Mesenchymal stem cell (in vitro differentiated cells and primary cell): ENCODE data around the gene STAB2.
A peak's percentile ranks its signal among the peaks of the same experiment; 100 is the strongest.

Experiments used
- DNase-seq: peaks from one replicate; pipeline ENCODE4 v3.0.0-alpha.2; 2013
- H2AFZ ChIP-seq: one replicate; pipeline ENCODE4 v1.6.1; 2013; ENCODE audit warnings: low read depth, mild to moderate bottlenecking, control low read depth, inconsistent platforms, low read length, moderate library complexity
- H2AK5ac ChIP-seq: 2 replicates; pipeline ENCODE4 v1.6.1; 2013; ENCODE audit warnings: low read length, moderate library complexity, mild to moderate bottlenecking, inconsistent platforms; ENCODE audit not compliant: severe bottlenecking
- H2BK120ac ChIP-seq: one replicate; pipeline ENCODE4 v1.6.1; 2013; ENCODE audit warnings: low read depth, mild to moderate bottlenecking, inconsistent platforms, low read length, moderate library complexity
- H2BK12ac ChIP-seq, 2 experiments: one replicate each; pipeline ENCODE4 v1.6.1; 2013; ENCODE audit warnings: inconsistent platforms in 2 of 2, low read length in 2 of 2, mild to moderate bottlenecking in 2 of 2, moderate library complexity in 2 of 2, control low read depth in 1 of 2
- H2BK15ac ChIP-seq: one replicate; pipeline ENCODE4 v1.6.1; 2013; ENCODE audit warnings: mild to moderate bottlenecking, low read depth, inconsistent platforms; ENCODE audit not compliant: poor library complexity, severe bottlenecking
- H2BK5ac ChIP-seq: 2 replicates; pipeline ENCODE4 v1.6.1; 2013; ENCODE audit warnings: low read depth, mild to moderate bottlenecking, low read length, control low read depth, inconsistent platforms; ENCODE audit not compliant: poor library complexity, severe bottlenecking
- H3K14ac ChIP-seq, 2 experiments: one replicate each; pipeline ENCODE4 v1.6.1; 2013; ENCODE audit warnings: inconsistent platforms in 2 of 2, low read length in 2 of 2, control low read depth in 1 of 2, mild to moderate bottlenecking in 1 of 2, moderate library complexity in 1 of 2
- H3K18ac ChIP-seq, 2 experiments: one replicate each; pipeline ENCODE4 v1.6.1; 2013; ENCODE audit warnings: inconsistent platforms in 2 of 2, low read length in 2 of 2, control low read depth in 1 of 2, low read depth in 1 of 2, mild to moderate bottlenecking in 1 of 2
- H3K23ac ChIP-seq, 2 experiments: one replicate each; pipeline ENCODE4 v1.6.1; 2013; ENCODE audit warnings: inconsistent platforms in 2 of 2, low read length in 2 of 2, mild to moderate bottlenecking in 2 of 2, moderate library complexity in 2 of 2, control low read depth in 1 of 2
- H3K27ac ChIP-seq: 2 replicates; pipeline ENCODE4 v1.5.1; 2013; ENCODE audit warnings: mild to moderate bottlenecking, moderate library complexity, low read length, control low read depth, inconsistent platforms; ENCODE audit not compliant: poor library complexity, severe bottlenecking
- H3K27me3 ChIP-seq, 2 experiments: 2 replicates each; pipeline versions ENCODE4 v1.6.1 to v1.7.0; 2013; ENCODE audit warnings: low read length in 2 of 2, mild to moderate bottlenecking in 2 of 2, moderate library complexity in 2 of 2, control low read depth in 1 of 2, inconsistent platforms in 1 of 2; ENCODE audit not compliant: control insufficient read depth in 1 of 2, insufficient read depth in 1 of 2
- H3K36me3 ChIP-seq, 2 experiments: 2 replicates each; pipeline versions ENCODE4 v1.6.1 to v1.7.0; 2013; ENCODE audit warnings: low read length in 2 of 2, control low read depth in 1 of 2, inconsistent platforms in 1 of 2, low read depth in 1 of 2, mild to moderate bottlenecking in 1 of 2; ENCODE audit not compliant: insufficient read depth in 2 of 2, control insufficient read depth in 1 of 2
- H3K4ac ChIP-seq, 2 experiments: one replicate each; pipeline ENCODE4 v1.6.1; 2013; ENCODE audit warnings: inconsistent platforms in 2 of 2, low read length in 2 of 2, mild to moderate bottlenecking in 2 of 2, moderate library complexity in 2 of 2, control low read depth in 1 of 2, low read depth in 1 of 2
- H3K4me1 ChIP-seq: 2 replicates; pipeline ENCODE4 v1.6.1; 2013; ENCODE audit warnings: low read depth, low read length, control low read depth; ENCODE audit not compliant: control insufficient read depth, insufficient read depth
- H3K4me2 ChIP-seq: 2 replicates; pipeline ENCODE4 v1.6.1; 2013; ENCODE audit warnings: low read length, mild to moderate bottlenecking, inconsistent platforms; ENCODE audit not compliant: poor library complexity, severe bottlenecking
- H3K4me3 ChIP-seq, 2 experiments: 2 replicates each; pipeline versions ENCODE4 v1.5.1 to v1.7.0; 2013; ENCODE audit warnings: low read length in 2 of 2, mild to moderate bottlenecking in 2 of 2, control low read depth in 1 of 2, low read depth in 1 of 2; ENCODE audit not compliant: insufficient read depth in 1 of 2
- H3K79me1 ChIP-seq: replicated peaks from 2 replicates; pipeline ENCODE4 v1.6.1; 2013; ENCODE audit warnings: mild to moderate bottlenecking, control low read depth, low read length, inconsistent platforms; ENCODE audit not compliant: poor library complexity, severe bottlenecking
- H3K9ac ChIP-seq: 2 replicates; pipeline ENCODE4 v1.7.0; 2013; ENCODE audit warnings: mild to moderate bottlenecking, low read length, moderate library complexity
- H3K9me3 ChIP-seq: 2 replicates; pipeline ENCODE4 v1.7.0; 2013; ENCODE audit warnings: mild to moderate bottlenecking, low read length; ENCODE audit not compliant: control insufficient read depth
- H4K8ac ChIP-seq: one replicate; pipeline ENCODE4 v1.6.1; 2013; ENCODE audit warnings: inconsistent platforms, mild to moderate bottlenecking, low read length, moderate library complexity
- H4K91ac ChIP-seq: one replicate; pipeline ENCODE4 v1.6.1; 2013; ENCODE audit warnings: mild to moderate bottlenecking, low read length, inconsistent platforms
- WGBS: methylation state at CpG from one replicate; pipeline ENCODE4 v1.1.7; 2013; ENCODE audit warnings: mixed read lengths; 5-methylcytosine and 5-hydroxymethylcytosine counted together

The STAB2 gene

DNA sequence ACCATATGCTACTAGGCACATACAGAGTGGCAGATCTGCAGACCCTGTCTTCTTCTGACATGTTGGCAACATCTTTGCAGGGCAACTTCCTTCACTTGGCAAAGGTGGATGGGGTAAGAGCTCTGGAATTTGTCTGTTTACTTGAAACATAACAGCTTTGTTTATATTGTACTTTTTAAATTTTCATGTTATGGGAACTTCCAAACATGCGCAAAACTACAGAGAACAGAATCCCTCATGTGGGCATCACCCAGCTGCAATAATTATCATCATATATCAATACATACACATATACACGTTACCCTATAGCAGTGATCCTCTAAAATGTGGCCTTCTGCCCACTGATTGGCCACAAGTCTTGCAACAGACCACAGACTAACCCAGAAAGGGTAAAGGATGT, 103.4 kb downstream of the STAB2 start:
- H3K9ac ChIP-seq = no peak overlapping the region
- H3K23ac ChIP-seq = no peak overlapping the region
- no peak overlapping the region for H2BK12ac ChIP-seq
- peaks cover 0 to 6% of the 10 kb centered on the region in 2 experiments for H3K27me3 ChIP-seq
- H3K4me1 ChIP-seq = no peaks in the 10 kb centered on the region
- H3K79me1 ChIP-seq = no peaks in the 10 kb centered on the region
- H3K18ac ChIP-seq = no peak overlapping the region
- no peak overlapping the region for H2BK5ac ChIP-seq
- no peak overlapping the region for H3K27ac ChIP-seq
- H3K9me3 ChIP-seq = no peaks in the 10 kb centered on the region
- no peak overlapping the region for H3K4me3 ChIP-seq
- 60% methylated on average over 2 of the region's 2 CpGs for WGBS
- H3K36me3 ChIP-seq = no peaks in the 10 kb centered on the region
- H2AK5ac ChIP-seq = no peak overlapping the region
- no peak overlapping the region for H2BK120ac ChIP-seq
- no peak overlapping the region for H2BK15ac ChIP-seq
- H3K4ac ChIP-seq = no peak overlapping the region
- no peak for DNase-seq
- H4K91ac ChIP-seq = no peak overlapping the region
- no peak overlapping the region for H2AFZ ChIP-seq
- no peak overlapping the region for H4K8ac ChIP-seq
- no peak overlapping the region for H3K4me2 ChIP-seq
- no peak overlapping the region for H3K14ac ChIP-seq

DNA sequence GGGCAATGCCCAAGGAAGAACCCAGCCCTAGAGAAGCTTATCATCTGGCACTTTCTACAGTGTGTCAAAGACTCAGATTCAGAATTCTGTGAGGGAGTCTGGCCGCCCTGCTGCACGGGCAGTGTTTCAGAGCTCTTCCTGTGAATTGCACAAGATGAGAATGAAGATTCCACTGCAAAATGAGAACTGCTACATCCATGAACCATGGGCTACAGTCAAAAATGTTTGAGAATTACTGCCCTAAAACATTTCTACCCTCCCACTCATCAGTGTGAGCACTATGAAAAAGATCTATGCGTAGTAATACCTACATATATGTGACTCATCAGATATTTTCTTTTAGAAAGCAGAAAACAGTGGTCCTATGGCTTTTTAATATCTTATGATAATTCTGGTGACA, 104.0 kb downstream of the STAB2 start:
- no peak for DNase-seq
- Histone ChIP-seq H2BK120ac (no peak overlapping the region), H3K9ac (no peak overlapping the region), H3K23ac (no peak overlapping the region), H4K8ac (no peak overlapping the region), H2BK5ac (no peak overlapping the region), H3K36me3 (no peaks in the 10 kb centered on the region), H3K4me3 (no peak overlapping the region), H2AK5ac (no peak overlapping the region), H3K14ac (no peak overlapping the region), H3K4me1 (no peaks in the 10 kb centered on the region), H3K4me2 (no peak overlapping the region), H2BK12ac (no peak overlapping the region), H4K91ac (no peak overlapping the region), H3K18ac (no peak overlapping the region), H3K9me3 (no peaks in the 10 kb centered on the region), H3K4ac (no peak overlapping the region), H2AFZ (no peak overlapping the region), H3K27me3 (peaks cover 2 to 6% of the 10 kb centered on the region in 2 experiments), H3K27ac (no peak overlapping the region), H2BK15ac (no peak overlapping the region), H3K79me1 (no peaks in the 10 kb centered on the region)
- 82% methylated on average over 2 of the region's 3 CpGs for WGBS

DNA sequence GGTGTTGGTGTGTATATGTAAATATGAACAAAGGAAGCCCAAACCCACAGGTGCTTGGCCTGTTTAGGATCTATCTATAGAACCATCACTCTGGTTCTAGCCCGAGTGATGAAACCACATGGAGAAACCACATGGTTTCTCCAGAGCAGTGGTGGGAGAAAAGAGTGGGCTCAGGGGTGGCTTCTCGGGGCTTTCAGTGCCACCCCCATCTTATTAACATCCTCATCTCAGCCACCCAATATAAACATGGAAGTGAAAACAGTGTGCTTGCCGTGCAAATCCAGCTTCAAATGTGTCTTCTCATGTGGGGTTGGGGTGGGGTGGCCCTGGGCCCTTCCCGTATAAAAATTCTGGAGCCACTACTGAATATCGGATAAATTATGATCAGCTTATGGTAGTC, 109.0 kb downstream of the STAB2 start:
- H3K27me3 ChIP-seq = peaks cover 21 to 26% of the 10 kb centered on the region in 2 experiments
- H2BK5ac ChIP-seq = no peak overlapping the region
- H3K18ac ChIP-seq = no peak overlapping the region
- no peaks in the 10 kb centered on the region for H3K4me1 ChIP-seq
- no peak overlapping the region for H4K91ac ChIP-seq
- no peak overlapping the region for H3K9ac ChIP-seq
- no peak overlapping the region for H2AFZ ChIP-seq
- no peak overlapping the region for H2BK15ac ChIP-seq
- H3K36me3 ChIP-seq = no peaks in the 10 kb centered on the region
- H3K14ac ChIP-seq = no peak overlapping the region
- no peak overlapping the region for H2AK5ac ChIP-seq
- no peak overlapping the region for H3K4ac ChIP-seq
- no peak overlapping the region for H3K4me3 ChIP-seq
- 86% methylated on average over 4 of the region's 5 CpGs for WGBS
- no peak overlapping the region for H3K4me2 ChIP-seq
- H2BK120ac ChIP-seq = no peak overlapping the region
- H3K9me3 ChIP-seq = no peaks in the 10 kb centered on the region
- H2BK12ac ChIP-seq = no peak overlapping the region
- no peak overlapping the region for H3K23ac ChIP-seq
- no peak overlapping the region for H4K8ac ChIP-seq
- no peaks in the 10 kb centered on the region for H3K79me1 ChIP-seq
- no peak for DNase-seq
- no peak overlapping the region for H3K27ac ChIP-seq

DNA sequence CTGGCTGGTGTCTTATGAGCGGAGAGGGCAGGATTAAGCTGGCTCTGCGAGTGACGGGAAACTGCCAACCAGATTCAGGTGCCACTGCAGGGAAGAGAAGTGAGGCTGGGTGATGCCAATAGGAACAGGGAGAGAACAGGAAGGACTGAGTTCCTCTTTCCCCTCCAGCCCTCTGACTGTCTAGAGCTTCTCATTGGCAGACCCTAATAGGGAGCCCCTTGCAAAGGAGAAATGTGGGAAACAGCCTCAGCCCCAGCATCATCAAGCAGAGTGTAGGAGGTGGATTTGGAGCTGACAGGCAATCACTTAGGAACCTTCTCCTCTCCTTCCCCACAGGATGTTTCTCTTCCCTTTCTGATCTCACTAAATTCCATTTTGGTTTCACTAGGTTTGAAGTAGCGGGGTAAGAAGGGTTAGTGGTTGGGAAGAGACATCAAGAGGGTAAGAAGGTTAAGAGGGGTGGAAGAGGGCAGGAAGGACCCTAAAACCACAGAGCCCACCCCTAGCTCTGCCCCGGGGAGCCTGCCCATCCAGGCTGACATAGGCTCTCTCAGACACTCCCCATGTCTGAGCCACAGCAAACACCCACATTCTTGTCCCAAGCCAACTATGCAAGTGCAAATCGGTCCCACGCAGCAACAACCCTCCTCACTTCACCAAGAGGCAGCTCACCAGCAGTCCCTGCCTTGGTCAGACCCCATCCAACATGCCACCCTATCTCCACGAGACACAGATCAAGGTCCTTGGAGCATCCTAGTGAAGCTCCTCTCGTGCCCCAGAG, 111.1 kb downstream of the STAB2 start:
- H3K18ac ChIP-seq = no peak overlapping the region
- H3K9me3 ChIP-seq = no peaks in the 10 kb centered on the region
- no peak overlapping the region for H2BK12ac ChIP-seq
- H3K36me3 ChIP-seq = no peaks in the 10 kb centered on the region
- no peak overlapping the region for H4K91ac ChIP-seq
- H3K23ac ChIP-seq = no peak overlapping the region
- no peak overlapping the region for H2BK5ac ChIP-seq
- DNase-seq = no peak
- H3K4me3 ChIP-seq = no peak overlapping the region
- no peak overlapping the region for H3K27ac ChIP-seq
- peaks cover 21 to 24% of the 10 kb centered on the region in 2 experiments for H3K27me3 ChIP-seq
- no peak overlapping the region for H2BK120ac ChIP-seq
- H2AK5ac ChIP-seq = no peak overlapping the region
- H3K14ac ChIP-seq = no peak overlapping the region
- no peak overlapping the region for H2AFZ ChIP-seq
- H3K4me2 ChIP-seq = no peak overlapping the region
- no peak overlapping the region for H3K9ac ChIP-seq
- no peak overlapping the region for H2BK15ac ChIP-seq
- no peaks in the 10 kb centered on the region for H3K79me1 ChIP-seq
- 81% methylated on average over 6 of the region's 9 CpGs for WGBS
- no peaks in the 10 kb centered on the region for H3K4me1 ChIP-seq
- H3K4ac ChIP-seq = no peak overlapping the region
- H4K8ac ChIP-seq = peak overlapping the region; percentile 17
